DND-41 (cell line): ENCODE data around the gene MCM5.

Experiments used
- CTCF ChIP-seq: IDR thresholded peaks from 2 replicates; pipeline ENCODE4 v1.5.1; 2012; ENCODE audit warnings: borderline replicate concordance, low read length, moderate library complexity, mild to moderate bottlenecking; ENCODE audit not compliant: poor library complexity, severe bottlenecking; ENCODE audit errors: extremely low read depth
- EZH2 ChIP-seq: IDR thresholded peaks from 3 replicates; pipeline ENCODE4 v1.6.1; 2012; ENCODE audit warnings: borderline replicate concordance, low read depth, mild to moderate bottlenecking, moderate library complexity, low read length, inconsistent platforms; ENCODE audit not compliant: severe bottlenecking

- no peak for TF ChIP-seq CTCF
- no peak for TF ChIP-seq EZH2
Observed at GRCh38 chr22:35417606-35418005, 17.7 kb downstream of the MCM5 start.
